Measurements from ENCODE around the gene VAMP1. TPM values are rescaled to one million over a fixed set of nuclear protein-coding genes. Genes with fewer than 3 reads are reported as not detected.
"Not testable (repeated sequence)": the region's sequence is repeated elsewhere in the genome, so short reads cannot be mapped to it uniquely, and the experiment has no call there.

Gene VAMP1
- polyA plus RNA-seq, 3 donors, result 0.84 to 24.6 (median 0.85) TPM

DNA sequence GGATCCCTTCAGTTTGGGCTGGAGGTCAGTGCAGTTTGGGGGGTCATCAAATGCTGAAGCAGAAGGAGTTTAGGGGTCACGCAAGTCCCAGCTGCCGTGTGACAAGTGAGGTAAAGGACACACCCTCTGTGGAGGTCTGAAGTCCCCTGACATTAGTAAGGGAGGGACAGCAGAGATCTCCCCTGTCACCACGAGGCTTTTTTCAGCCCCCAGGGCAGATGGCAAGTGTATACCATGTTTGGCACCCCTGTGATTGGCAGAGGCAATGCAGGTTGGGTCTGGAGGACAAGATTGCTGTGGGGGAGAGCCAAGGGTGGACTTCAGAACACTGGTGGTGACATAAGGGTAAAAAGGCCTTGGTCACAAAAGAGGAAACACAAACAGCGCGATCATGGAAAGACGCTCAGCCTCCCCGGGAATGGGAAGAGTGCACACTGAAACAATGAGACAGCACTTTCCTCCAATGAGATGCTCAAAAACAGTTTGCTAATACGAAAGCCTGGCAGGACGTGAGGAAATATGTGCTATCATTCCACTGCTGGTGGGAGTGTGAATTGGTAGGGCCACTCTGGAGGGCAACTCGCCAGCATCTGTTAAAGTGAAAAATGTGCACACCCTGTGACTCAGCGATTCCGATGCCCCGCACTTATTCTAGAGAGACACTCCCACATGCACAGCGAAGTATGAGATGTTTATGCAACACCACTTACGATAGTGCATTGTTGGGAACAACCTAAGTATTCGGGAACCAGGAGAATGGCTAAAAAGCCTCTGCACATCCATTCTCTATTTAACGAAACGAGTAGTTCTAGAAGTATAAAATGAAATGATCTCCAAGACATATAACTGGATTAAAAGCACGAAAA lies 40.1 kb downstream of the VAMP1 start:
- Mint-ChIP-seq H3K4me1 (peaks cover 34% of the 10 kb centered on the region), H3K4me3 (peak overlapping the region; percentile 79 to 90), H3K9me3 (no peaks in the 10 kb centered on the region), H3K27ac (peak overlapping the region; percentile 64 to 90 (median 83)), H3K36me3 (no peaks in the 10 kb centered on the region), H3K27me3 (ENCODE audit: low read depth in 3 of 3) (peaks cover 0 to 3% (median 2%) of the 10 kb centered on the region in 3 donors)
- TF ChIP-seq, protein P1, sequence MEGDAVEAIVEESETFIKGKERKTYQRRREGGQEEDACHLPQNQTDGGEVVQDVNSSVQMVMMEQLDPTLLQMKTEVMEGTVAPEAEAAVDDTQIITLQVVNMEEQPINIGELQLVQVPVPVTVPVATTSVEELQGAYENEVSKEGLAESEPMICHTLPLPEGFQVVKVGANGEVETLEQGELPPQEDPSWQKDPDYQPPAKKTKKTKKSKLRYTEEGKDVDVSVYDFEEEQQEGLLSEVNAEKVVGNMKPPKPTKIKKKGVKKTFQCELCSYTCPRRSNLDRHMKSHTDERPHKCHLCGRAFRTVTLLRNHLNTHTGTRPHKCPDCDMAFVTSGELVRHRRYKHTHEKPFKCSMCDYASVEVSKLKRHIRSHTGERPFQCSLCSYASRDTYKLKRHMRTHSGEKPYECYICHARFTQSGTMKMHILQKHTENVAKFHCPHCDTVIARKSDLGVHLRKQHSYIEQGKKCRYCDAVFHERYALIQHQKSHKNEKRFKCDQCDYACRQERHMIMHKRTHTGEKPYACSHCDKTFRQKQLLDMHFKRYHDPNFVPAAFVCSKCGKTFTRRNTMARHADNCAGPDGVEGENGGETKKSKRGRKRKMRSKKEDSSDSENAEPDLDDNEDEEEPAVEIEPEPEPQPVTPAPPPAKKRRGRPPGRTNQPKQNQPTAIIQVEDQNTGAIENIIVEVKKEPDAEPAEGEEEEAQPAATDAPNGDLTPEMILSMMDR (IDR thresholded peaks at IDR 0.05), result no peak
- peak overlapping the region; percentile 29 to 54 for H3K27ac ChIP-seq (ENCODE audit: low read depth in 1 of 2, low read length in 2 of 2)
- H3K4me2 ChIP-seq (replicated peaks; ENCODE audit: extremely low read depth, low read length, poor library complexity, severe bottlenecking), result peak overlapping the region; percentile 83
- intact Hi-C loops (cut with micrococcal nuclease), result no loop called here
- no peaks in the 10 kb centered on the region for H3K27me3 ChIP-seq (ENCODE audit: control insufficient read depth in 2 of 2, insufficient read depth in 2 of 2, low read length in 2 of 2)
- DNase-seq, result peak; percentile 51 to 59 (median 58)
- no peaks in the 10 kb centered on the region for H3K9me3 ChIP-seq (replicated peaks in 1 of 2; ENCODE audit: control insufficient read depth in 1 of 2, insufficient read depth in 1 of 2, low read length in 2 of 2)
- WGBS (ENCODE audit: insufficient coverage), result 0% methylated on average over 6 of the region's 19 CpGs
- H3K4me1 ChIP-seq (ENCODE audit: control insufficient read depth in 1 of 2, insufficient read depth in 2 of 2, low read length in 2 of 2), result peaks cover 29 to 36% of the 10 kb centered on the region in 2 donors
- H3K36me3 ChIP-seq (replicated peaks in 1 of 2; ENCODE audit: control insufficient read depth in 1 of 2, insufficient read depth in 2 of 2, low read length in 2 of 2), result no peaks in the 10 kb centered on the region
- H3K4me3 ChIP-seq (replicated peaks in 1 of 3; ENCODE audit: low read depth in 2 of 3, low read length in 3 of 3), result peak overlapping the region; percentile 15 to 69 (median 44)
- H3K79me2 ChIP-seq (ENCODE audit: insufficient read depth, low read length), result no peaks in the 10 kb centered on the region
- no peak overlapping the region for H3K9ac ChIP-seq (ENCODE audit: insufficient read depth, low read length, poor library complexity, severe bottlenecking)
- peak overlapping the region; percentile 9 for H2AFZ ChIP-seq (ENCODE audit: insufficient read depth, low read depth, low read length, poor library complexity, severe bottlenecking)
- H4K20me1 ChIP-seq (ENCODE audit: insufficient read depth, low read length), result no peaks in the 10 kb centered on the region

DNA sequence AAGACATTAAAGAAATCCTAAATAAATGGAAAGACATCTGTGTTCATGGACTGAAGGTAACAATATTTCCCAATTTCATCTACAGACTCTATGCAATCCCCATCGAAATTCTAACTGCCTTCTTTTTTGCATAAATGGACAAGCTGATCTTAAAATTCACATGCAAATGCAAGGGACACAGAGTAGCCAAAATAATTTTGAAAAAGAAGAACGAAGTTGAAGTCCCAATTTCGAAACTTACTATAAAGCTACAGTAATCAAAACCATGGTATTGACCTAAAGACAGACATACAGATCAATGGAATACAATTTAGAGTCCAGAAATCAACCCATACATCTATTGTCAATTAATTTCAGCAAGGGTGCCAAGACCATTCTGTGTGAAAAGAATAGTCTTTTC lies 42.2 kb downstream of the VAMP1 start:
- Mint-ChIP-seq H3K27me3 (ENCODE audit: low read depth in 3 of 3) (no peaks in the 10 kb centered on the region), H3K4me1 (peaks cover 39% of the 10 kb centered on the region), H3K4me3 (no peak overlapping the region), H3K9me3 (no peaks in the 10 kb centered on the region), H3K36me3 (no peaks in the 10 kb centered on the region), H3K27ac (no peak overlapping the region)
- Histone ChIP-seq H3K27ac (ENCODE audit: low read depth in 1 of 2, low read length in 2 of 2) (no peak overlapping the region), H2AFZ (ENCODE audit: insufficient read depth, low read depth, low read length, poor library complexity, severe bottlenecking) (no peak overlapping the region), H3K9me3 (replicated peaks in 1 of 2; ENCODE audit: control insufficient read depth in 1 of 2, insufficient read depth in 1 of 2, low read length in 2 of 2) (no peaks in the 10 kb centered on the region), H3K36me3 (replicated peaks in 1 of 2; ENCODE audit: control insufficient read depth in 1 of 2, insufficient read depth in 2 of 2, low read length in 2 of 2) (no peaks in the 10 kb centered on the region), H3K4me2 (replicated peaks; ENCODE audit: extremely low read depth, low read length, poor library complexity, severe bottlenecking) (no peak overlapping the region), H3K4me3 (replicated peaks in 1 of 3; ENCODE audit: low read depth in 2 of 3, low read length in 3 of 3) (no peak overlapping the region), H3K9ac (ENCODE audit: insufficient read depth, low read length, poor library complexity, severe bottlenecking) (no peak overlapping the region), H3K4me1 (ENCODE audit: control insufficient read depth in 1 of 2, insufficient read depth in 2 of 2, low read length in 2 of 2) (peaks cover 36 to 46% of the 10 kb centered on the region in 2 donors), H3K79me2 (ENCODE audit: insufficient read depth, low read length) (no peaks in the 10 kb centered on the region), H3K27me3 (ENCODE audit: control insufficient read depth in 2 of 2, insufficient read depth in 2 of 2, low read length in 2 of 2) (no peaks in the 10 kb centered on the region), H4K20me1 (ENCODE audit: insufficient read depth, low read length) (no peaks in the 10 kb centered on the region)
- DNase-seq, result no peak
- TF ChIP-seq, protein P1 (IDR thresholded peaks at IDR 0.05), result no peak
- intact Hi-C loops (cut with micrococcal nuclease), result loop anchor here in 1 of 2 donors (5.0 kb wide), 1 partner anchor 34 kb away; no protein-coding TSS in a partner anchor
- 60% methylated on average over 1 of the region's 3 CpGs for WGBS (ENCODE audit: insufficient coverage)

DNA sequence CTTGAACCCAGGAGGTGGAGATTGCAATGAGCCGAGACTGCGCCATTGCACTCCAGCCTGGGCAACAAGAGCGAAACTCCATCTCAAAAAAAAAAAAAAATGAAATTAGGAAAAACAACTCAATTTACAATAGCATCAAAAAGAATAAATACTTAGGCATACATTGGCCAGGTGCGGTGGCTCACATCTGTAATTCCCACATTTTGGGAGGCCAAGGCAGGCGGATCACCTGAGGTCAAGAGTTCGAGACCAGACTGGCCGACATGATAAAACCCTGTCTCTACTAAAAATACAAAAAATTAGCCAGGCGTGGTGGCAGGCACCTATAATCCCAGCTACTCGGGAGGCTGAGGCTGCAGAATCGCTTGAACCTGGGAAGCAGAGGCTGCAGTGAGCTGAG lies 42.7 kb downstream of the VAMP1 start:
- H3K36me3 Mint-ChIP-seq; H3K4me3 ChIP-seq (replicated peaks in 1 of 3; ENCODE audit: low read depth in 2 of 3, low read length in 3 of 3); H3K27me3 Mint-ChIP-seq (ENCODE audit: low read depth in 3 of 3); H3K9me3 ChIP-seq (replicated peaks in 1 of 2; ENCODE audit: control insufficient read depth in 1 of 2, insufficient read depth in 1 of 2, low read length in 2 of 2); DNase-seq; H3K27ac Mint-ChIP-seq; H3K79me2 ChIP-seq (ENCODE audit: insufficient read depth, low read length); H3K36me3 ChIP-seq (replicated peaks in 1 of 2; ENCODE audit: control insufficient read depth in 1 of 2, insufficient read depth in 2 of 2, low read length in 2 of 2); H3K4me2 ChIP-seq (replicated peaks; ENCODE audit: extremely low read depth, low read length, poor library complexity, severe bottlenecking); H3K27ac ChIP-seq (ENCODE audit: low read depth in 1 of 2, low read length in 2 of 2); H3K4me3 Mint-ChIP-seq; H3K27me3 ChIP-seq (ENCODE audit: control insufficient read depth in 2 of 2, insufficient read depth in 2 of 2, low read length in 2 of 2); H2AFZ ChIP-seq (ENCODE audit: insufficient read depth, low read depth, low read length, poor library complexity, severe bottlenecking); H4K20me1 ChIP-seq (ENCODE audit: insufficient read depth, low read length); H3K9ac ChIP-seq (ENCODE audit: insufficient read depth, low read length, poor library complexity, severe bottlenecking); H3K9me3 Mint-ChIP-seq: not testable (repeated sequence)
- intact Hi-C loops (cut with micrococcal nuclease), result loop anchor here in 1 of 2 donors (5.0 kb wide), 1 partner anchor 35 kb away; no protein-coding TSS in a partner anchor
- H3K4me1 ChIP-seq (ENCODE audit: control insufficient read depth in 1 of 2, insufficient read depth in 2 of 2, low read length in 2 of 2), result peaks cover 38 to 47% of the 10 kb centered on the region in 2 donors
- 100% methylated on average over 2 of the region's 10 CpGs for WGBS (ENCODE audit: insufficient coverage)
- peaks cover 39% of the 10 kb centered on the region for H3K4me1 Mint-ChIP-seq

Data from CD14-positive monocyte (primary cell).